GM19328 (cell line): ENCODE measurements around the gene FCRLA.

ENCODE experiments used
- ATAC-seq: cut with Tn5 transposase; IDR thresholded peaks from one replicate; pipeline ENCODE4 v1.9.1; 2021; ENCODE audit warnings: mild to moderate bottlenecking, moderate library complexity; ENCODE audit not compliant: unreplicated experiment

The FCRLA gene

GRCh38 chr1:161731241-161731640 lies 24.2 kb downstream of the FCRLA start:
- ATAC-seq, result no peak

GRCh38 chr1:161731981-161732718 lies 25.1 kb downstream of the FCRLA start:
- ATAC-seq, result no peak

GRCh38 chr1:161733526-161733925 lies 26.5 kb downstream of the FCRLA start:
- no peak for ATAC-seq

DNA sequence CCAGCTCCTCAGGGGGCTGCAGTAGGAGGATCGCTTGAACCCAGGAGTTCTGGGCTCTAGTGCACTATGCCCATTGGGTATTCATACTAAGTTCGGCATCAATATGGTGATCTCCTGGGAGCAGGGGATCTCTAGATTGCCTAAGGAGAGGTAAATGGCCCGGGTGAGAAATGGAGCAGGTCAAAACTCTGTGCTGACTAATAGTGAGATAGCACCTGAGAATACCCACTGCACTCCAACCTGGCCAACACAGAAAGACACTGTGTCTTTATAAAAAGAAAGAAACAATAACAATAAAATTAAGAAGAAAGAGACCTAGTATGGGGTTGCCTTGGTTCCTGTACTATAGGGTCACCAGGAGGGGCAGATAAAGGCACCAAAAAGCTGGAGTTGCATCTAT lies 28.8 kb downstream of the FCRLA start:
- no peak for ATAC-seq

- no peak for ATAC-seq
Measured at GRCh38 chr1:161736335-161736969, 29.4 kb downstream of the FCRLA start.

GRCh38 chr1:161737625-161738024 lies 30.6 kb downstream of the FCRLA start:
- ATAC-seq, result no peak

- ATAC-seq, result peak; percentile 68
Measured at GRCh38 chr1:161738627-161739287, 31.7 kb downstream of the FCRLA start.

- ATAC-seq, result peak; percentile 35
Measured at GRCh38 chr1:161739865-161740566, 33.0 kb downstream of the FCRLA start.

DNA sequence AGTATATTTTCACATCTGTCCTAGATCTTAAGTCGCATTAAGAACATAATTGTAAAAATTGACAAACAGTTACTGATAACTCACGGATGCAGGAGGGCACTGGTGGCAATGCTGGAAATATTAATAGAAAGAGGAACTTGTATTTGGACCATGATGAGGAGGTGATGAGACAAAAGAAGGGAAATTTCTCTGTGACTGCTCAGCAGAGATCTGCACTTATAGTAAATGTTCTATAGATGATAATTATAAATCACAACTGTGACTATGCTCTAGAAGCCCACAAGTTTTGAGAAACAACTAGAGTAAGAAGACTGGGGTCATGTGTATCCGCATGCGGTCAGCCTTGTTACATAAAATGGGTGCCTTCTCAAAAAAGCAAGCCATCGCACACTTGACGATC lies 33.9 kb downstream of the FCRLA start:
- ATAC-seq, result no peak

DNA sequence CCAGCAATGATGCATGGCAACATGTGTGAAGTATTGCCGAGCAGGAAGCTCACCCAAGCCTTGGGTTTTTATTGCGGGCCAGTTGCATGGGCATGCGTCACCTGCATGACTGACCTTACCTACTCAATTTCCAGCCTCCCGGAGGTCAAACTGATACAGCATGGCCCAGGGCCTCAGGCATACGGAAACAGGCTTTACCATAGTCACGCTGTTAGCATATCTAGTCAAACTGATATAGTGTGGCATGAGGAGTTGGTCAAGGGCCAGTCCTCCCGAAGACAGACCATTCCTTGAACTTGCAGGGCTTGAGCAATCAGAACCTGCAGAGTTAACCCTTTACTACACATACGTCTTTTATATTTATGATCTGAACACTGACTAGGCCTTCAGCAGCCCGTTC lies 36.2 kb downstream of the FCRLA start:
- ATAC-seq, result no peak

DNA sequence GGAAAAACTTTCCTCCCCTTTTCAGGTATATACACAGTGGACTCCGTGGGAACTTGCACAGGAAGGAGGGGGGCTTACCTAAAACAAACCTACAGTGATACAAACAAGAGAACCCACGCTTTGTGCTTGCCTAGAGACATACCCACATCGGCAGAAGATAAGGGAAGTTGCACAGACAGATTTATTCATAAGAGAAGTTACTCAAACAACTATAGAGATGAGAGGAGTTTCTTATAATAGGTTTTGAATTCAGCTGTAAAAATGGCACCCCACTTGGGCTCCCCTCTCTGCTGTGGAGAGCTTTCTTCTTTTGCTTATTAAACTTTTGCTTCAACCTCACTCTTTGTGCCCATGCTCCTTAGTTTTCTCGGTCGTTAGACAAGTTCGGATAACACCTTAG lies 40.8 kb downstream of the FCRLA start:
- no peak for ATAC-seq

GRCh38 chr1:161749509-161750407 lies 42.7 kb downstream of the FCRLA start, which contains the start of gene DUSP12:
Gene DUSP12, plus strand, starts transcription at chr1:161749786. Its CDS starts 16 bp downstream, at chr1:161749802.
- peak; percentile 92 for ATAC-seq

DNA sequence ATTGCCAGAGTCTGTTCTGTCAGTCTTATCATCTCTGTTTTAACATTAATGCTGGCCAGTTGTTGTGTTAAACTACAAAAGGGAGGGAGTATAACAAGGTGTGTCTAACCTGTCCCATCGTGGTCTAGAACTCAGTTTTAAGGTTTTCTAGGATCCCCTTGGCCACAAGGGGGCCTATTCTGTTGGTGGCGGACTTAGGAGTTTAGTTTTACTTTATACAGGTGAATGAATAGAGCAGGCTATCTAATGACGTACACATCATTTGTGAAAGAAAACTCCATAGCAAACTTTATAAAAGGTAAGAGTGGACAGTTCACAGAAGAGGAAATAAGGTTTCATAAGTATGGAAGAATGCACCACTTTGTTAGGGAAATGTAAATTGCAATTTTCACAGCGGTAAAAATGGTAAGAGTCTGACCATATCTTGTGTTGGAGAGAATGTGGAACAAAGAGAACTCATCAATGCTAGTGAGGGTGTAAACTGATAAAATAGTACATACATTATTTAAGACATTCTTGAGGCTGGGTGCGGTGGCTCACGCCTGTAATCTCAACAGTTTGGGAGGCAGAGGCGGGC lies 56.6 kb downstream of the FCRLA start:
- ATAC-seq, result no peak
